ENCODE data around the gene CDH11. TPM values are rescaled to one million over a fixed set of nuclear protein-coding genes. Genes with fewer than 3 reads are reported as not detected.

Gene CDH11
- total RNA-seq, 1 donor from 2014 or later = 7.3 TPM

DNA sequence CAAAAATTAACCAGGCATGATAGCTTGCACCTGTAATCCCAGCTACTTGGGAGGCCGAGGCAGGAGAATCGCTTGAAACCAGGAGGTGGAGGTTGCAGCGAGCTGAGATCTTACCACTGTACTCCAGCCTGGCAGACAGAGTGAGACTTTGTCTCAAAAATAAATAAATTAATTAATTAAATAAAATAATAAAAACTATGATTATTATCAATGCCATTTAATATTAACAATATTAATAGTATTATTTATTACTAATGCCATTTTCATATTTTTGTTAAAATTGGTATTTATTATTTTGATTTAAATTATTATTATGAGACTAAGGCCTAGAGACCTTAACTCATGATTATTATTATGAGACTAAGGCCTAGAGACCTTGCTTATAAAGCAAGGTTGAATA, 121.2 kb downstream of the CDH11 start:
- DNase-seq (no peak), ATAC-seq (no peak)
- intact Hi-C loops (cut with micrococcal nuclease) = no loop called here

DNA sequence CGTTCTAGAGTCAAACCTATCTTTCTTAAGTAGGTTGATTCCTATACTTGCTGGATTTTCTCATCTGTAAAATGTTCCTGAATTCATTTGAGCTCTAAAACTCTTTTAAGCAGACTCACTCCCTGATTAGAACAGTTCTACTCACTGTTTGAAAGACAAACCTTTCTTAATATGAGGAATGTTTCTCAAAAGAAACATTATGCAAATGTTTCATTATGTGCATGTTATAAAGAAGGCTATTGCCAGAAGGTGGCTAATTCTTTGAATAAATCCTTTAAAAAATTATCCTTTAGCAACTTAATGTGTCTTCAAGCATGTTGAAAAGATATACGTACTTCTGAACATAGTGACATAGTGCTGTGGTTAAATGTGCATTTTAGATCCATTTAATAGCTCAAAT, 124.1 kb downstream of the CDH11 start:
- DNase-seq (no peak), ATAC-seq (no peak)
- intact Hi-C loops (cut with micrococcal nuclease) = no loop called here

DNA sequence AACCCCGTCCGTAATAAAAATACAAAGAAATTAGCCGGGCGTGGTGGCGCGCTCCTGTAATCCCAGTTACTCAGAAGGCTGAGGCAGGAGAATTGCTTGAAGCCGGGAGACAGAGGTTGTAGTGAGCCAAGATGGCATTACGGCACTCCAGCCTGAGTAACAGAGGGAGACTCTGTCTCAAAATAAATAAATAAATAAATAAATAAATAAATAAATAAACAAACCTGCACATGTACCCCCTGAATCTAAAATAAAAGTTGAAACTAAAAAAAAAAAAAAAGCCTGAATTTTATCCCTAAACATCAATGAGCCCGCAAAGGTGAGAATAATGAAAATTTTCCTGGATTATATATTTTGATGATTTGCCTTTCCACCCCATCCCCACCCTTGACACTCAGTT, 124.7 kb downstream of the CDH11 start:
- no peak for DNase-seq
- intact Hi-C loops (cut with micrococcal nuclease) = no loop called here
- no peak for ATAC-seq

DNA sequence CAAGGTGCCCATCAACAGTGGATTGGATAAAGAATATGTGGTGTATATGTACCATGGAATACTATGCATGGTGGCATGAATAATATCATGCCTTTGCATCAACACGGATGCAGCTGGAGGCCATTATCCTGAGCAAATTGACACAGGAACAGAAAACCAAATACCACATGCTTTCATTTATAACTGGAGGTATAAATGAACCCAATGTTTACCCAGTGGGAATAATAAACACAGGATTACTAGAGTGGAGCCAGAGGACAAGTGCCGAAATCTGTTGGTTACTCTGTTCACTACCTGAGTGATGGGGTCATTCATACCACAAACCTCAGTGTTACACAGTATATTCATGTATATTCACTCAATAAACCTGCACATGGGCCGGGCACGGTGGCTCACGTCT, 125.2 kb downstream of the CDH11 start:
- intact Hi-C loops (cut with micrococcal nuclease) = no loop called here
- no peak for DNase-seq
- ATAC-seq = no peak

DNA sequence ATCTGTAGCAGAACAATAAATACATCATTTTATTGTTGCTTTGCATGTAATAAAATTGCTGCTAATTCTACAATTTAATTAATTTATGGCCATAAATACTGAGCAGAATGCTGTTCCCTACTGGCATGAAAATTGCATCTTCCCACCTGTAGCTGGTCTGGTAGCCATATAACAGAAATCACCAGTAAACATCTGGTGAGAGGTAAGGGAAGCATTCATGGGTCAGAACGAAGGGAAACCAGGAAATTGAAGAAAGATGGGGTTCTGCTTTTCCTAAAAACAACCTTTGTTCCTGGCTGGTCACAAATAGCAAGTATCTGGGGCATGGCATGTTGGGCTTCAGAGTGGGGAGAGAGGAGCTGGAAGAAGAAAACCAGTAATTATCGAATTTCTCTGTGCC, 128.4 kb downstream of the CDH11 start:
- intact Hi-C loops (cut with micrococcal nuclease) = no loop called here
- ATAC-seq (no peak), DNase-seq (no peak)

DNA sequence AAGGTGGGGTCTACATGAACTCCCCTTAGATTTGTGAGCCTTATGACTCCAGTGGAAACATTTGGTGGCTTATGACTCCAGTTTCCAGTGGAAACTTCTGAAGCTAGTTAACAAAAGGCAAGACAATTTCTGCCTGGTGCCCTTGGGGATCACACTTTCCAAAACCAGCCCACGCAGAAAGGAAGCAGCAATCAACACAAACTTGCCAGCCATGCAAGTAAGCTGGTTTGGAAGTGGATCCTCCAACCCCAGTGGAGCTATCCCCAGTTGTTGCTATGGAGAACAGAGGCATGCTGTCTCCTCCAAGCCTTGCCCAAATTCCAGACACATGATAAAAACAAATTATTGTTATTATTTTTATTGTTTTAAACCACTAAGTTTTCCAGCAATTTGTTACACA, 130.9 kb downstream of the CDH11 start:
- DNase-seq (no peak), ATAC-seq (peak; percentile 43)
- intact Hi-C loops (cut with micrococcal nuclease) = no loop called here

DNA sequence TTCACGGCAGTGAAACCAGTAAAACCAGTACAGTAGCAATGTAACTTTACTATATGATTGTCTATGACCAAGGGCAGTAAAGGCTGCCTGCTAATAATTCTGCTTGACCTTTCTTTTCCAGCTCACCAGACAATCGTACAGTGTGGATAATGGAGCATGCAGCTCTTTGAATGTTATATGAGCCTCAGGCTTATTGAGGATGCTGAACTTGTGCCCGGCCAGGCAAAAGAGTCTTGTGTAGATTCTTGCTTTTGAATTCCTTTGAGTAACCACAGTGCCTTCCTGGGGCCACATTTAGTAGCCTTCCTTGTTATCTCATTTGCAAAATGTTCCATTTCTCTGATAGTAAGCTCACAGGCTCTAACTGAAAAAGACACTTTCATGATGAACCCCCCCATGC, 131.8 kb downstream of the CDH11 start:
- intact Hi-C loops (cut with micrococcal nuclease) = no loop called here
- no peak for ATAC-seq
- no peak for DNase-seq

DNA sequence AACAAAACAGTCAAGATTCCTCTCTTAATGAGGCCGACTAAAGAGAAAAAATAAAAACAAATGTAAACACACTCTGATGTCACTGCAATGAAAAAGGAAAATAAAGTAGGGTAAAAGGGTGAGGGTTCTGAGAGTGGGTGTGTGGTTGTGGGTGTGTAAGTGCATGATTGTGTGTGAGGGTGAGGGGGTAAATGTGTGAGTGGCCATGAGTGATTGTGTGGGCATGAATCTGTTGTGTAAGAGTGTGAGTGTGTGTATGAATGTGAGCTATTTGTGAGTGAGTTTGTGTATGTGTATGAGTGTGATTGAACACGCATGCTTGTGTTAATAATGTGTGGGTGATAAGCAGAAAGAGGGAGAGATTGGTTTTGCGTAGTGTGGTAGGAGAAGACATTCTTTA, 132.8 kb downstream of the CDH11 start:
- intact Hi-C loops (cut with micrococcal nuclease) = no loop called here
- DNase-seq (no peak), ATAC-seq (no peak)

DNA sequence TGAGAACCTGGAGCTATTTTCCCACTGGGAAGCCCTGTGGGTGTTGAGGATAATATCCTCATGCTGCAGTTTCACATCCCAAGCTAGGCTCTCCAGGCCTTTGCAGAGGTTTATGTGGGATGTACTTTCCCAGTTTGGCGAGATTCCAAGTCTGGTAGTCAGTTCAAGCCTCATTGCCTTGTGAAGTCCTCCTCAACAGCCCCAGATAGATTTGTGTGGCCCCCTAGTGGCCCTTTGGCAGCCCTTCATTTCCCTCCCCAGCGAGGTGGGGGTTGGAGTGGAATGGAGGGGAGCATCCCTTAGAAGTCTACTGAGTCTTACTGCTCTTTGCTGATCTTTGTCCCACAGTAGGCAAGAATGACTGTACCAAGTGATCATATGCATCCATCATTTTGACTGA, 137.9 kb downstream of the CDH11 start:
- ATAC-seq = peak; percentile 83
- no peak for DNase-seq
- intact Hi-C loops (cut with micrococcal nuclease) = no loop called here

DNA sequence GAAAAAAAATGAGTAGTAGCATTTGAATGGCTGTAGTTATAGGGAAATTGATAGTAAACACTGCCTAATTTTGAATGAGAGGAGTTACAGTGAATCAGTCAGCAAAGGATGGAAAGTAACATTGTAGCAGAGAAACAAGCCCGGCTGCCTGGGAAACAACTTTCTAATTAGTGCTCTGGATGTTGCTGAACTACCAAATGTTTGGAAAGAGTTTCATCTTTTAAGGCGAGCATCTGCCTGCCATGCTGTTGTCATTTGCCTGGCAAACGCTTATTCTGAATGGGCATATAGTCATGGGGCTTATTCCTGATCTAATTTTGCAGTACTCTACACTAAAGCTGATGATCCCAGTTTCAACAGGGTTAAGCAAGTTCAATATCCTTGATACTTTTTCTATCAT, 138.6 kb downstream of the CDH11 start:
- no peak for ATAC-seq
- intact Hi-C loops (cut with micrococcal nuclease) = no loop called here
- DNase-seq = no peak

DNA sequence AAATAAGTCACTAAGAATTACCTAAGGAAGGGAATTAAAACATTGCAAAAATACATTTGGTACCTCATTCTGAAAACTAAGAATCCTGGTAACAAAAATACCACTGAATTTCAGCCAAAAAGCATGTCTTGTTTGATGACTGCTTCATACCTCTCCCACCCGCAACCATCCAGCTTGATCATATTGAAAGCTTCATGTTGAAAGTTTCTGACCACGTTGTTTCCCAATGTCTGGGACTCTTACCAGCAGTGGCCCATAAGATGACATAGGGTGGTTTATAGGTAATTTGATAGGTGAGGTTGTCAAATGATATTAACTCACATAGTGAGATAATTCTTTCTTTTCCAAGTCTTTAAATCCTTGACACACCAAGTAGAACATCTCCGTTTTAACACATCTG, 139.3 kb downstream of the CDH11 start:
- intact Hi-C loops (cut with micrococcal nuclease) = no loop called here
- ATAC-seq (no peak), DNase-seq (no peak)

DNA sequence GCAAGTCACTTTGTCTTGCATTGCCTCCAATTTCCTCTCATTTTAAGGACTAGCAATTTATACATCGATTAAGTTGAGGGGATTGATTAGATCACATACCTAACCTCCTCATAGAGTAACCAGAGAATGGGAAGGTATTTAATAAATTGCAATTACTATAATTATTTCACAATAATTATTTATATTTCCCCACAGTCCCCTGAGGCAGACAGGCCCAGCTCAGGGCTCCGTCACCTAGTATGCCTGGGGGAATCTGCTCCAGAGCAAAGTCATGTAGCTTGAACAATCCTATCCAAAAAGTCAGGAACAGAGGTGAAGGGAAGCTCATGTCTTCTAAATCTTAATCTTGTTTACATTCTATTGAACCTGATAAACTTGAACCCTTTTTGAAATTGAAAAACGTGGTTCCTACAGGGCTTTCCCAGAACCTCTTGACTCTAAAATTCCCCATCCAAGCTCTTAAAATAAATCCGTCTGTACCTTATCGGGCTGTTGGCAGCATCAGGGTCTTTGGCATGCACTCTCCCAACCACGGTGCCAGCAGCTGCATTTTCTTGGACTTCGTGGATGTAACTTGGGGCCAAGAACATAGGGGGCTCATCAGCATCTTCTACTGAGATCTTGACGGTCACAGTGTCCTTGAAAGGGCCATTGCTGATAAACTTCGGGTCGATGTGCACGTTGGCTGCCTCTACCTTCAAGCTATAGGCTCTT, 140.1 kb downstream of the CDH11 start:
- DNase-seq (peak; percentile 34), ATAC-seq (peak; percentile 65)
- intact Hi-C loops (cut with micrococcal nuclease) = no loop called here

DNA sequence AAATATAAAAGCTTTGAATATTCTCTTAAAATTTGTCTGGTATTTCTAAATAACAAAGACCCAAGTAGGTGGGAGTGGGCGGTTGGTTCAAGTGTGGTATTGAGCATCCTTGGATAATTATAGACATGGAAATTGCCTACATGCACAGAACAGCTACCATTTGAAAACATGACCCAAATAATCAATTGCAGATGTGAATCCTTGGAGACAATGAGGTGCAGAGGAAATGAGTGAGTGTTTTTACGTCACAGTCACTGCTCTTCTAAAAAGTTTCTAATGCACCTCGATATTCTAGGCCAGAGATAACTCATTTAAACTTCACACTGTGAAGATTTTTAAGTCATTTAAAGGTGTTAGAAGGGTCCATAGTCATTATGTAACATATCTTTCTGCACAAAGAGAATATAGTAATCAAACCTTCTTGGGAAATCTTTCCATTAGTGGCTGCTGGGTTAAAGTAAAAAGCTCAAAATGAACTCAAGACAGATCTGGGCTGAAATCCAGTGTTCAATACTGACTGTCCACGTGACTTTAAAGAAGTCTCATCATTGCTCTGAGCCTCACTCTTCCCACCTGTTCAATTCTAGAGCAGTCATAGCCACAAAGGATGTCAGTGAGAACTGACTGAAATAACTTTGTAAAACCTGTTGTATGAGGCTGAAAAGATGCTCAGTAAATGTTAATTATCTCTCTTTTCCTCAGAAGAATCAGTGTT, 144.5 kb downstream of the CDH11 start:
- intact Hi-C loops (cut with micrococcal nuclease) = no loop called here
- no peak for DNase-seq
- no peak for ATAC-seq

DNA sequence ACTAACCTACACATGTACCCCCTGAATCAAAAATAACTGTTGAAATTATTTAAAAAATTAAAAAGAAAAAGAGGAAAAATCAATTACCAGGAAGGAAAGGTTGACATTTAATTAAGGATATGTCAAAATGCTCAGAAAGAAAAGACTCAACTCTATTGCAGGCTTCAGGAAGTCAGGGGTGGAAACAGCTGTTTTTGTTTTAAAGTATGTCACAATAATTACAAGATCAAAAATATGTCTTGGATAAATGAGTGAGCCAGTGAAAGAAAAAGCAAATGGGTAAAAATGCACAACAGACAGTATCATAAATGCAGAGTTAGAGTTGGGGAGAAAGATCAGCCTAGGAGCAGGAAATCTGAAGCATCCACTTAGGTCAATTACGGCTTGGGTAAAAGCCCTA, 146.0 kb downstream of the CDH11 start:
- DNase-seq = no peak
- no peak for ATAC-seq
- intact Hi-C loops (cut with micrococcal nuclease) = no loop called here

DNA sequence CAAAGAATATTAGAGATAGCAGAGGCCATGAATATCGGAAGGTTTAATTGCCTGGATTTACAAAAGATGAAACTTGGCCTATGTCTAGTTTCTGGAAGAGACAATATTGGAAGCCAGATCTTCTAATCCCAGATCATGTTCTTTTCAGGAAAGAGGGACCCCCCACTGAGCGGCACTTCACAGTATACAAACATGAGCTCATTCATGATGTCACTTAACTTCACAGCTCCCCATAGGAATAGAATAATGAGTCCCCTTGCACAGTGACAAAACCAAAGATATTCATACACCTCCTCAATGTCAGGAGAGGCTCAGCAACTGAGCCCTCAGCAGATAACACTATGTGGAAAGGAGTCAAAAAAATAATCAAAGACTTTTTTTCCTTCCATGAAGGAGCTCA, 147.5 kb downstream of the CDH11 start:
- intact Hi-C loops (cut with micrococcal nuclease) = no loop called here
- no peak for DNase-seq
- no peak for ATAC-seq

DNA sequence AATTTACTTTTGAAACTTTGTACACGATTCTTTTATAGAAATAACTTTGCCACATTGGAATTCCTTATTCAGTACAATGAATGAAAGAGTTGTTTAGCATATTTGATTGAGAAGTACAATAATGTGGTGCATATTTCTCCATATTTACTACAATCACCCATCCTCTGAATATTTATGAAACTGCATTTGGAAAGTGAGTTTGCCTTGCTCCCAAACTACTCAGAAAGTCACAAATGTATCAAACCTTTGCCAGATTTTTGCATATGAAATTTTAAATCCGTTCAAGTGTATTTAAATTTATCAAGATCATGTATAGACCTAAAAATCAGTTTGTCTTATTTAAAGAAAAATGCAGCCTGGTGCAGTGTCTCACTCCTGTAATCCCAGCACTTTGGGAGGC, 148.7 kb downstream of the CDH11 start:
- intact Hi-C loops (cut with micrococcal nuclease) = no loop called here
- DNase-seq (no peak), ATAC-seq (no peak)

DNA sequence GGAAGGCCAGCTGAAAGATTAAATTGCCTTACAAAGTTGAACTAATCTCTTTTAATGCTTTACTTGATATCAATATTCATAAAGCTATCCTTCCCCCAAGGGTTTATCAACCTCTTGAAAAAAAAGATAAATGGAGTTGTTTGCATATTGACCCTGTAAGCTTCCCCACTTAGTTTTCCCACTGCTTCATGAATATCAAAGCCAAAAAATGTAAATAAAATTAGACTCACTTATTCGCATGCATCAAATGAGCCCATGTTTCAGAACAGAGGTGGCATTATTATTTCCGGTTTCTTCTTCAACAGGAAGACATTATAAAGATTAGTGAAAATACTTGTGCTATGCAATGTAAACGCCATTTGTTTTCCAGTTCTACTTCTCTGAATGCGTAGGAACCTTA, 150.7 kb downstream of the CDH11 start:
- ATAC-seq (no peak), DNase-seq (no peak)
- intact Hi-C loops (cut with micrococcal nuclease) = no loop called here

DNA sequence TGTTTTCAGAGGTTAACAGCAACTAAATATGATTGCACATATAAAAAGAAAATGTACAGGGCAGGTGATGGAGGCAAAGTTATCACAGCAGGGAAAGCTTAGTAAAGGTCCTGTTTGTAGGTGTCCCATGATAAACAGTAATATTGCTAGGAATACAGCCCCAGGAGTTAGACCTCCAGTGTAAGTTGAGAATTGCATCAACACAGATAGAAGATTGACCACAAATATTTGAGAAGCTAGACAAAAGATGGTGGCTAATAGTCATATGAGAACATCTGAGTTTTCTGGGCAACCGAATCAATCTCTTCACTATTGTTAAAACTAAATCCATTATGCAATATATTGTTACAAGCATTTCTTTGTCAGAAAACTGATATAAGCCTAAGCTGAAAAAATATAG, 152.6 kb downstream of the CDH11 start:
- DNase-seq = no peak
- intact Hi-C loops (cut with micrococcal nuclease) = no loop called here
- no peak for ATAC-seq

DNA sequence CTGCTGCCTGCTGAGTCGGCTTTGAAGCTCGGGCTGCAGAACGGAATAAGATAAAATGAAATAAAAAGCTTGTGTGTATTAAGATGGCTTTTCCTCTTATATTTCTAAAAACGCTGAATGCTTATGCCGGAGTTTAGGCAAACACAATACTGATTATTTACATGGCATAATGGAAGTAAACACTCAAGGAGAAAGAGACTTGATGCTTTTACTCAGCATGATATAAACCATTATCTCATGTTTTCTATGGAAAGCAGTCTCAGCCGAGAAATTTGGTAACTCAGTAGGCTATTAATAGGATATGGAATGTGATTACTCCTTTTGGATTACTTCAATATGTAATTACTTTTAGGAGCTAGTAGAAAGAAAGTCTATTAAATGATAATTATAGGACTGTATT, 153.3 kb downstream of the CDH11 start:
- DNase-seq = no peak
- intact Hi-C loops (cut with micrococcal nuclease) = no loop called here
- no peak for ATAC-seq

DNA sequence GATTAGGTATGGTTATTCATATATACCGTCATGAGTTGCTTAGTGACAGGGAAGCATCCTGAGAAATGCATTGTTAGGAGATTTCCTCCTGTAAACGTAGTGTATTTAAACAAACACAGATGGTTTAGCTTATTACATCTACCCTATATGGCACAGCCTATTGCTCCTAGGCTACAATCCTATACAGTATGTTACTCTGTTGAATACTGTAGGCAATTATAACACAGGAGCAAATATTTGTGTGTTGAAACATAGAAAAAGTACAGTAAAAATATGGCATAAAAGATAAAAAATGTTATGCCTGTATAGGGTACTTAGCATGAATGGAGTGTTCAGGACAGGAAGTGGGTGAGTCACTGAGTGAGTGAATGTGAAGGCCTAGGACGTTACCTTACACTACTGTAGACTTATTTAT, 157.7 kb downstream of the CDH11 start:
- intact Hi-C loops (cut with micrococcal nuclease) = no loop called here
- DNase-seq = no peak
- ATAC-seq = no peak

DNA sequence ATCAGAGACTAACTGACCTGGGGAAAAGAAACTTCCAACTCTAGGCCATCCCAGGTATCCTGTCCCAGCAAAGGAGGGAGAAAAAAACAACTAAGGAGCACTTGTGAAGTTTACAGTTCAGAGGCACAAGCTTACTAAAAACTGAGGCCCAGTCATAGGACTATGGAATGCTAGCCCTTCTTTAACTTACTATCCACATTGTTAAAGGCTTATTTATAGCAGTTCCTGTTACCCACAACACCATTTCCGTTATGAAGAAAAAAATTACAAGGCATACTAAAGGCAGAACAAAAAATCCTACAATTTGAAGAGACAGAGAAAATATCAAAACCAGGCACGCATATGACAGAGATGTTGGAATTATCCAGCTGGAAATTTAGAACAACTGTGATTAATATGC, 159.1 kb downstream of the CDH11 start:
- intact Hi-C loops (cut with micrococcal nuclease) = no loop called here
- ATAC-seq = no peak
- DNase-seq = no peak

All from left ventricle myocardium superior (tissue), 1 donor.